NCI-H345 (cell line): ENCODE measurements around the gene LGALS14.

Experiments
- DNase-seq: peaks from one replicate; lab custom pipeline; 2025; lab: John Stamatoyannopoulos, UW

Gene LGALS14

GRCh38 chr19:39746836-39747529, 42.7 kb downstream of the LGALS14 start:
- no peak for DNase-seq

DNA sequence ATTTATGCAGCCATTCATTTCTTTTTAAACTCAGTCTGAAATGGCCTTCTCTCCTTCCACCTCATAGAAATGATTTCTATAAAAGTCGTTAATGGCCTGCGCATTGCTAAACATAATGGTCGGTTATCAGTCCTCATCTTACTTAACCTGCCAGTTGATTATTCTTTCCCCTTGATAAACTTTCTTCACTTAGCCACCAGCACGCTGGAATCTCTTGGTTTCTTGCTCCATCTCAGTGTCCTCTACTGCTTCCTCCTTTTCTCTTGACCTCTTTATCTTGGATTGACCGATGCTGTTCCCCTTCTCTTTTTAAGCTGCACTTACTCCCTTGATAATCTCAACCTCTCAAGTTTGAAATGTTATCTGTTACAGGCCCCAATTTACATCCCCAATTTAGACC, 45.7 kb downstream of the LGALS14 start:
- DNase-seq = no peak

DNA sequence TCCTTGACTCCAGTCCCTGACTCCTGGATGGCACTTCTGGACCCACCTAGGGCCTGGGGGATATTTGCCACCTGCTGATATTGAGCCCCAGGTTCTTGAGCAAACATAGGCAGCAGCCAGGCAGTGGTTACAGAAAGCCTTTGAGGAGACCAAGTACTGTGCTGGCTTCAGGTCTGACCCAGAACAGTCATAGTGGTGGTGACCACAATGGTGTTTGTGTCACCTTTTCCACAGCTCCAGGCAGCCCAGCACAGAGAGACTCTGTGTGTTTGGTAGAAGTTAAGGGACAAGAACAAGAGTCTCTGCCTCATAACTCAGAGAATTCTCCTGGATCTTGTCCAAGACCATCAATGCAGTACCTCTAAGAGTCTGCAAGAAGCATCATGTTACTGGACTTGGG, 48.1 kb downstream of the LGALS14 start:
- DNase-seq = no peak

DNA sequence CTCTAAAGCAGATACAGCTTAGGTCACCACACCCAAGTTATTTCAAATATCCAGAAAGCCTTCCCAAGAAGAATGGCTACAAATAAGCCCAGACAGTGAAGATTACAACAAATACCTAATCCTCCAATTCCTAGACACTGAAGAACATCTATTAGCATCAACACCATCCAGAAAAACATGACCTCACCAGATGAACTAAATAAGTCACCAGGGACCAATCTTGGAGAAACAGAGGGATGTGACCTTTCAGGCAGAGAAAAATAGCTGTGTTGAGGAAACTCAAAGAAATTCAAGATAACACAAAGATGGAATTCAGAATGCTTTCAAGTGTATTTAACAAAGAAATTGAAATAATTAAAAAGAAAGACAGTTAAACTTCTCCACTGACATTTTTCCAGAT, 48.5 kb downstream of the LGALS14 start:
- DNase-seq = no peak

DNA sequence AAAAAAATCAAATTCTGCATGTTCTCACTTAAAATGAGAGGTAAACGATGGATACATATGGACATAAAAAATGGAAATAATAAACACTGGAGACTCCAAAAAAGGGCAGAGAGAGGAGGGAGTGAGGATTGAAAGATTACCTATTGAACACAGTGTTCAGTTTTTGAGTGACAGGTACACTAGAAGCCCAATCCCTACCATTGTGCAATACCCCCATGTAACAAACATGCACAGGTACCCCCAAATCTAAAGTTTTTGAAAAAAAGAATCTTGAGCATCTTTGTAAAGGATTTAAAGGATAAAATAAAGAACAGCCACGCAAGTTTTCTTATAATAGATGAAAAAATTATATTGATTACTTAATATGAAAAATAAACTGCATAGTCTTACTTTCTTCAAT, 50.3 kb downstream of the LGALS14 start:
- DNase-seq = no peak

GRCh38 chr19:39754971-39755370, 50.7 kb downstream of the LGALS14 start:
- DNase-seq = no peak
